CD1c-positive myeloid dendritic cell (primary cell): ENCODE data around the gene ERGIC2.
A peak's percentile ranks its signal among the peaks of the same experiment; 100 is the strongest.
"Not testable (repeated sequence)": the region's sequence is repeated elsewhere in the genome, so short reads cannot be mapped to it uniquely, and the experiment has no call there.

Experiments
- DNase-seq: peaks from one replicate; pipeline ENCODE4 v3.0.0-alpha.2; 2016; ENCODE audit errors: extremely low spot score

Gene ERGIC2

GRCh38 chr12:29380536-29381523, at the start of gene ERGIC2:
Gene ERGIC2 (minus strand): TSS chr12:29381172. CDS start chr12:29371633, 9,539 bp downstream.
- DNase-seq: peak; percentile 100

GRCh38 chr12:29430716-29431044, 49.7 kb upstream of the ERGIC2 start:
- no peak for DNase-seq

- DNase-seq: peak; percentile 50
Measured at GRCh38 chr12:29429999-29430715, 49.2 kb upstream of the ERGIC2 start.

DNA sequence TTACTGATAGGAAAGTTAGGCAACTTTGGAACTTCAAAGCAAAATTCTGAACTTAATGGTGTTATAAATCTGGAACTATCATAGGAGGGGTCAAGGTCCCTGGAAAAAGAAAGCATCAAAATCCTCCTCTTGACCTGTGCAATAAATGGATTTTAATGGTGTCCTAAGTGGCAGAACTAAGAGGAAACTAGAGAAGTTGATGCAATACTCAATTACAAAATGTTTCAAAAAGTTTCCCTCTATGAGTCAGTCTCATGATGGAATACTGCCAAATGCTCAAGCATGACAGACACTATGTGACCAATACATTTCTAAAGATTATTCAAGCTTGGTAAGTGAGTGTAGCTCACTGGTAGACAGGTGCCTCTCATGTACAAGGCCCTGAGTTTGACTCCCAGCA, 47.7 kb upstream of the ERGIC2 start:
- peak; percentile 94 for DNase-seq

- peak; percentile 58 for DNase-seq
Measured at GRCh38 chr12:29427964-29428363, 47.0 kb upstream of the ERGIC2 start.

DNA sequence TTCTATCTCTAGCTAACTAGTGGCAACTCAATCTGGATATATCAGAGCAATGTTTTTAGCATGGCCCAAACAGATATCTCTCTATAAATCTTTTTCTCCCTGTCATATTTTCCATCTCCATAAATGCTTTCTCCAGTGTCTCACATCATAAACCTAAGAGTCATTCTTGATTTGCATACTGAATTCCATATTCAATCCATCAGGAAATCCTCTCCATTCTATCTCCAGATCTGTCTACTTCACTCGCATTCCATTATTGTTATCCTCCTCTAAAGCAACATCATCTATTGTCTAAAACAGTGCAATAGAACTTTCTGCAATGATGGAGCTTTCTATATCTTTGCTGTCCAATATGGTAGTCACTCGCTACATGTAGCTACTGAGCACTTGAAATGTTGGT, 45.5 kb upstream of the ERGIC2 start:
- no peak for DNase-seq

- DNase-seq: no peak
Measured at GRCh38 chr12:29425722-29426121, 44.8 kb upstream of the ERGIC2 start.

- no peak for DNase-seq
Measured at GRCh38 chr12:29416748-29417147, 35.8 kb upstream of the ERGIC2 start.

DNA sequence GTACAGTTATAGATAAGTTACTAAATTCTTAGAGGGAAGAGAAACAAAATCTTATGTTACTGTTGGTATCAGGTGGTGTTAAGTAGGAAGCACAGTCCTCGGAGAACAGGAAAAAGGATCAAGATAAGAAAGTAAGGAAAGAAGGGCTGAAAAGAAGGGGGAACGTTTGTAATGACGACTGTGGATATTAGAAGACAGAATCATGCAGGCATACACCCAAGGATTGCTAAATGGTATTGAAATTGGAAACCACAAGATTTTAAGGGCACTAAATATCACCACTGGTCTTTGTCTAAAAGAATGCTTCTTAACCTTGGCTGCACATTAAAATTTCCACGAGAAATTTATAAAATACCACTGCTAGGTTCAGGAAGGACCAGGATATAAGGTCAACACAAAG, 34.1 kb upstream of the ERGIC2 start:
- no peak for DNase-seq

DNA sequence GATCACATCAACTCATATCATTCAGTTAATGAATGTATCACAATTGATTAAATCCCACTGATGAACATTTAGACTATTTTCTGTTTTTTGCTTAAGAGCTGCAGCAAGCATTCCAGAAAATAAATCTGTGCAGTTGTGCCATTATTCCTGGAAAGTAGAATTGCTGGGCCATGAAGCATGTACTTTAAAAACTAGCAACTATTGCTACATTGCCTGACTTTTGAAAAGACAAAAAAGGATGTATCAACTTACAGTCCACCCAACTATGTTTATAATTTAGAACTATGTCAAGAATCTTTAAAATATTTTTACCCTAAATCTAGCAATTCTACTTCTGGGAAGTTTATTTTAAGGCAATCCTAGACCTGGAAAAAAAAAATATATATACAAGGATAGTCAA, 33.4 kb upstream of the ERGIC2 start:
- no peak for DNase-seq

DNA sequence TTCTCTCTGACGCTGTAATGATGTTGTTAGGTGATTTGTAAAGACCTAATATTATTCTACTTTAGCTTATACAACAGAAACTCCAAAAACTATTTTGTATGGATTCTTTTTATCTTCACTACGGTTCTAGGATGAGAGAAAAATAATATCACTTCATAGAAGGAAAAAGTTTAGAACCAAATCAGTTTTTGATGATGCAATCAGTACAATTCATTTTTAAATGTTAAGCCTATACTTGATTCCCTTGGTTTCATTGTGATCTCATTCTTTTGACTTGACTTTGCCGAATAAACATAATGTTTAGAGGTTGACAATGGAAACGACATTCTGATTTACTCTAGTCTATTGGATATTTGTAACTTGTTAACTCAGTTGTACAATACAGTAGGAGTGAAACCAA, 24.6 kb upstream of the ERGIC2 start:
- DNase-seq: no peak

GRCh38 chr12:29403991-29404390, 23.0 kb upstream of the ERGIC2 start:
- no peak for DNase-seq

DNA sequence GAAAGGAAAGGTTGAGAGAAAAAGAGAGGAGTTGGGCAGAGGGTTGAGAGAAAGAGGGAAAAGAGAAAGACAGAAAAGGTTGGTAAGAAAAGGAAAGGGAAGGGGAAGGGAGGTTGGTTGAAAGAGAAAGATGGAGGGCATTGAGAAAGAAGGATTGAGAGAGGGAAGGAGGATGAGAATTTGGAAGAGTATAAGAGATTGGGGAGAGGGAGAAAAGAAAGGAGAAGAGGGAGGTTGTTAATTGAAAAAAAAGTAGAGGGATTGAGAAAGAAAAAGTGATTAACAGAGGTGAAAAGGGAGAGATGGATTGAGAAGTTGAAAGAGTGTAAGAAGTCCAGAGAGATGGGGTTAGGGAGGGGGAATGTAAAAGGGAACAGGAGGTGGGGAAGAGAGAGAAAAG, 21.5 kb upstream of the ERGIC2 start:
- DNase-seq: no peak

- DNase-seq: peak; percentile 14
Measured at GRCh38 chr12:29398495-29398894, 17.5 kb upstream of the ERGIC2 start.

DNA sequence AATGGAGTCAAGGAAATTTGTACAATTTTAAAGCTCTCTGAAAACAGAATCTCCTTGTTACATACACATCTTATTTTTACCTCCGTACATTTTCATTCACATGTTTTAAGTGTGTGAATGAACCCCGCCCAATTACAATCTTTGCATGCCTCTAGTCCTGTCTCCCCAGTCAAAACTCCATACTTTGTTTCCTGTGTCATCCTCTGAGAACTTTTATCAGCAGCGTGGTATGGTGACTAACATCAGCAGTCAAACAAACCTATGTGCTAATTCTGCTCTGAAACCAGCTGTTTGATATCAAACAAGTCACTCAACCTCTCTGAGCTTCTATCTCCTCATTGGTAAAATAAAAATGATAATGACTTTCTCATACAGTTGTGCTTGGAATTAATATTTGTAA, 15.8 kb upstream of the ERGIC2 start:
- DNase-seq: no peak

GRCh38 chr12:29395356-29395755, 14.4 kb upstream of the ERGIC2 start:
- no peak for DNase-seq

GRCh38 chr12:29390419-29390818, 9.4 kb upstream of the ERGIC2 start:
- DNase-seq: peak; percentile 11

DNA sequence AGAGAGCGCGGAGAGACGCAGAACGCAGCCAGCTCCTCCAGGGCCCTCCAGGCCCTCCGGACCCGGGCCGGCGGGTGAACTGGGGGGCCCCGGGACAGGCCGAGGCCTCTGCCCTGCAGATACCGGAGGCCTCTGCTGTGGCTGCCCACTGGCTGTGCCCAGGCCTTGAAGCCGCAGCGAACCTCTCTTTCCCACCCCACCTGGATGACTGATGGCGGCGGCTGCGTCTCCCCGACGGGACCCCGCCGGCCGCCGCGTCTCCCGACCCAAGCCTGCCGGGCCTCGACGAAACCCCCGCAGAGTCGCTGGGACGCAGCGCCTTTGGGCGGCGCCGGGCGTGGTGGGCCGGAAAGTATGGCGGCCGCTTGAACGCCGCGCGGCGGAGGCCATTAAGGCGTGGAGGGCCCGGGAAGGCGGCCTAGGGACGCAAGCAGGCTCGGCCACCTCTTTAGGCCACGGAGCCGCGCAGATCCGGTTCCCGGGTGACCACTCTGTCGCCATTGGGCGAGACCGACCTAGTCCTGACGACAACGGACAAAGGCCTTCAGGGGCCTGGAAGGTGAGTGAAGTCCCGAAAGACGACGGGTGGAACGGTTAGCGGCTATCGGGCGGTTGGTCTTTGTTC, 8.4 kb upstream of the ERGIC2 start:
- no peak for DNase-seq

DNA sequence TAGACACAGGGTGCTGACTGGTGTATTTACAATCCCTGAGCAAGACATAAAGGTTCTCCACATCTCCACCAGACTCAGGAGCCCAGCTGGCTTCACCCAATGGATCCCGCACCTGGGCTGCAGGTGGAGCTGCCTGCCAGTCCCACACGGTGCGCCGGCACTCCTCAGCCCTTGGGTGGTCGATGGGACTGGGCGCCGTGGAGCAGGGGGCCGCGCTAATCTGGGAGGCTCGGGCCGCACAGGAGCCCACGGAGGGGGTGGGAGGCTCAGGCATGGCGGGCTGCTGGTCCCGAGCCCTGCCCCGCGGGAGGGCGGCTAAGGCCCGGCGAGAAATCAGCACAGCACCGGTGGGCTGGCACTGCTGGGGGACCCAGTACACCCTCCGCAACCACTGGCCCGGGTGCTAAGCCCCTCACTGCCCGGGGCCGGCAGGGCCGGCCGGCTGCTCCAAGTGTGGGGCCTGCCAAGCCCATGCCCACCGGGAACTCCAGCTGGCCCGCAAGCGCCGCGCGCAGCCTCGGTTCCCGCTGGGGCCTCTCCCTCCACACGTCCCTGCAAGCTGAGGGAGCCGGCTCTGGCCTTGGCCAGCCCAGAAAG, 5.2 kb upstream of the ERGIC2 start:
- not testable (repeated sequence) for DNase-seq

GRCh38 chr12:29385194-29385593, 4.2 kb upstream of the ERGIC2 start:
- DNase-seq: not testable (repeated sequence)

- no peak for DNase-seq
Measured at GRCh38 chr12:29382251-29382650, 1.3 kb upstream of the ERGIC2 start.

DNA sequence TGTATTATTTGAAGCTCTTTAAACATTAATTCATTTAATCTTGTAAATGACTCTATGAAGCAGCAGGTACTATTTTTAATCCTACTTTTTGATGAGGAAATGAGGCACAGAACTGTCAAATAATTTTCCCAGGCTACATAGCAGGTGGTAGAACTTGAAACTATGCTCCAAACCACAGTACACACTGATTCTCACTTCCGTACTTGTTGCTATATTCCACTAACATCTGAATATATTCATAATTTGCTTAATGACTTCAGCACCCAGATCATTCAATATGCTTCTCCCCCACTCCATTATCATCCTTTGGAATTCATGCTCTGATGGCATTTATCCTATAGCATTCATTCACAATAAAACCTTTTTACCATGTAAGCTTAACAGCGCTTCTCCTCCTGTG, 4.9 kb downstream of the ERGIC2 start:
- no peak for DNase-seq
